Lung (tissue), 12 donors: Measurements from ENCODE around the gene UBTD2. TPM values are rescaled to one million over a fixed set of nuclear protein-coding genes. Genes with fewer than 3 reads are reported as not detected.
A peak's percentile ranks its signal among the peaks of the same experiment; 100 is the strongest.

Experiments used
- ATAC-seq: fragments of 200-7000 bp; cut with Tn5 transposase; one replicate; pipeline ENCODE4 v1.9.1; 2020; ENCODE audit warnings: moderate number of reproducible peaks; ENCODE audit not compliant: insufficient read depth, low FRiP score
- DNase-seq, 3 donors: peaks; one replicate each; pipeline ENCODE4 v3.0.0-alpha.2; 2013 to 2017
- H3K27ac ChIP-seq, 2 donors: one replicate each; pipeline ENCODE4 v1.5.1; 2013; ENCODE audit warnings: mild to moderate bottlenecking in 2 of 2, moderate library complexity in 2 of 2, control low read depth in 1 of 2, inconsistent platforms in 1 of 2, low read depth in 1 of 2, low read length in 1 of 2
- H3K27me3 ChIP-seq, 3 donors: one replicate each; pipeline ENCODE4 v1.5.1; 2013; ENCODE audit warnings: low read length in 2 of 3; ENCODE audit not compliant: control insufficient read depth in 3 of 3, insufficient read depth in 3 of 3
- H3K36me3 ChIP-seq, 4 donors: one replicate each; pipeline ENCODE4 v1.5.1; 2013; ENCODE audit warnings: low read length in 4 of 4, mild to moderate bottlenecking in 1 of 4, moderate library complexity in 1 of 4; ENCODE audit not compliant: control insufficient read depth in 4 of 4, insufficient read depth in 4 of 4
- H3K4me1 ChIP-seq, 5 donors: one replicate each; pipeline ENCODE4 v1.5.1; 2013; ENCODE audit warnings: low read length in 5 of 5, mild to moderate bottlenecking in 2 of 5, moderate library complexity in 1 of 5; ENCODE audit not compliant: control insufficient read depth in 5 of 5, insufficient read depth in 5 of 5
- H3K4me3 ChIP-seq: one replicate; pipeline ENCODE4 v1.5.1; 2013; ENCODE audit warnings: mild to moderate bottlenecking, control low read depth, moderate library complexity
- H3K9ac ChIP-seq, 2 donors: one replicate each; pipeline ENCODE4 v1.5.1; 2013; ENCODE audit warnings: low read length in 2 of 2, control low read depth in 1 of 2; ENCODE audit not compliant: insufficient read depth in 1 of 2
- H3K9me3 ChIP-seq, 4 donors: one replicate each; pipeline ENCODE4 v1.5.1; 2013; ENCODE audit warnings: low read length in 3 of 4, mild to moderate bottlenecking in 1 of 4, moderate library complexity in 1 of 4; ENCODE audit not compliant: control insufficient read depth in 4 of 4, insufficient read depth in 3 of 4
- WGBS, 2 donors: extraction: QIAGEN DNeasy Blood & Tissue Kit; methylation state at CpG; one replicate each; pipeline ENCODE4 v1.1.7; 2013; 5-methylcytosine and 5-hydroxymethylcytosine counted together
- polyA plus RNA-seq, 2 donors: library from polyadenylated mRNA; stranded (reverse); fragments of 200-250 nt; gene quantifications; one replicate each; pipeline ENCODE4 v1.2.1, GENCODE V29; 2013
- total RNA-seq, 2 donors: library from RNA; depleted of rRNA in 1 of 2; stranded (reverse); fragments of >200 nt in 1 of 2; gene quantifications; one replicate each; pipeline ENCODE4 v1.2.1, GENCODE V29; 2014 to 2021
- TF ChIP-seq, protein P1 (sequence below): IDR thresholded peaks from 2 replicates; pipeline ENCODE4 v1.5.1; 2012; ENCODE audit warnings: mild to moderate bottlenecking; ENCODE audit errors: control extremely low read depth, extremely low read depth
- donor health status: control.
- donor health status: control.
- donor health status: Bipolar disorder and iron deficiency.
- donor health status: healthy.
- donor health status: DM: yes; HTN: yes; CAD: no.

UBTD2 gene
- total and polyA plus RNA-seq, 4 donors: 8.1 to 53.5 (median 11.3) TPM

DNA sequence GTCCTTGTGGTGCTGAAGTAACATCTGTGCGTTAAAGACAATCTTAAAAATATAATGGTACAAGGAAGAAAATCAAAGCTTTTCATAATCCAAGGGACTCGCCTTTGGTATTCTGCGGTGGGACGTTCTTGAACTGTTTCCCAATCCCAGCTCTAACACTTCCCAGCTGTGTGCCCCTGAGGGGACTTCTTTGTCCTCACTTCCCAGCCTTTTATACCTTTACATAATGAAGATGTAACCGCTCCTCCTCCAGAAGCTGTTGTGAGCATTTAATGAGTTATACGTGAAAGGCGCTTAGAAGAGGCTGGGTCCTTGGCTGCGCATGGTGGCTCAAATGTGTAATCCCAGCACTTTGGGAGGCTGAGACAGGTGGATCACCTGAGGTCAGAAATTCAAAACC lies 112.4 kb downstream of the UBTD2 start:
- no peak for DNase-seq
- Histone ChIP-seq H3K4me3 (no peak overlapping the region), H3K4me1 (peaks cover 10 to 28% (median 19%) of the 10 kb centered on the region in 5 donors), H3K27me3 (no peaks in the 10 kb centered on the region), H3K27ac (no peak overlapping the region), H3K36me3 (peaks cover 0 to 2% (median 0%) of the 10 kb centered on the region in 4 donors), H3K9me3 (no peaks in the 10 kb centered on the region), H3K9ac (no peak overlapping the region)
- ATAC-seq: no peak
- WGBS, 2 donors: 84 to 91% methylated on average over 8 of the region's 8 CpGs
- TF ChIP-seq, protein P1, sequence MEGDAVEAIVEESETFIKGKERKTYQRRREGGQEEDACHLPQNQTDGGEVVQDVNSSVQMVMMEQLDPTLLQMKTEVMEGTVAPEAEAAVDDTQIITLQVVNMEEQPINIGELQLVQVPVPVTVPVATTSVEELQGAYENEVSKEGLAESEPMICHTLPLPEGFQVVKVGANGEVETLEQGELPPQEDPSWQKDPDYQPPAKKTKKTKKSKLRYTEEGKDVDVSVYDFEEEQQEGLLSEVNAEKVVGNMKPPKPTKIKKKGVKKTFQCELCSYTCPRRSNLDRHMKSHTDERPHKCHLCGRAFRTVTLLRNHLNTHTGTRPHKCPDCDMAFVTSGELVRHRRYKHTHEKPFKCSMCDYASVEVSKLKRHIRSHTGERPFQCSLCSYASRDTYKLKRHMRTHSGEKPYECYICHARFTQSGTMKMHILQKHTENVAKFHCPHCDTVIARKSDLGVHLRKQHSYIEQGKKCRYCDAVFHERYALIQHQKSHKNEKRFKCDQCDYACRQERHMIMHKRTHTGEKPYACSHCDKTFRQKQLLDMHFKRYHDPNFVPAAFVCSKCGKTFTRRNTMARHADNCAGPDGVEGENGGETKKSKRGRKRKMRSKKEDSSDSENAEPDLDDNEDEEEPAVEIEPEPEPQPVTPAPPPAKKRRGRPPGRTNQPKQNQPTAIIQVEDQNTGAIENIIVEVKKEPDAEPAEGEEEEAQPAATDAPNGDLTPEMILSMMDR: no peak

DNA sequence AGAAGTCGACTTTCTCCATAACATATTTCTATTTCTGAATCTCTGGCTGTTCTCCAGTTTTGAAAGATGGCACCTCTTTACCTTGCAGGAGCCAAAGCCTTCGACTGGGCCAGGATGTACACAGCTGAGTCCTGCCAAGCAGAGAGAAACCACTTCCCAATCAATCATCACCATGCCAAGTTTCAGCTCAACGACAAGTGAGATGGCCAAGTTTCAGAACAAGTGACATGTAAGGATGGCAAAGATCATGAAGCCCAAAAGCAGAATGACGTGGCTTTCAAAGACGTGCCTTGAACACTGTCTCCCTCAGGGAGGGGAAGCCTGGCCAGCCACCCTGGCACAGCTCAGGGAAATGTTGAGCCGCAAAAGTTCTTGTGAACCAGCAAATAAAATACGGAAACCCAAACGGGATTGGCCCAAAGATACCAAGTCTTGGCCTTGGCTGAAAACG lies 113.3 kb downstream of the UBTD2 start:
- DNase-seq: no peak
- 53 to 55% methylated on average over 9 of the region's 9 CpGs for WGBS, 2 donors
- ATAC-seq: no peak
- H3K27me3 ChIP-seq: no peaks in the 10 kb centered on the region
- no peaks in the 10 kb centered on the region for H3K9me3 ChIP-seq
- TF ChIP-seq, protein P1: no peak
- H3K9ac ChIP-seq: no peak overlapping the region
- H3K4me3 ChIP-seq: no peak overlapping the region
- H3K36me3 ChIP-seq: peaks cover 0 to 2% (median 0%) of the 10 kb centered on the region in 4 donors
- no peak overlapping the region for H3K27ac ChIP-seq
- H3K4me1 ChIP-seq: peaks cover 10 to 29% (median 21%) of the 10 kb centered on the region in 5 donors

DNA sequence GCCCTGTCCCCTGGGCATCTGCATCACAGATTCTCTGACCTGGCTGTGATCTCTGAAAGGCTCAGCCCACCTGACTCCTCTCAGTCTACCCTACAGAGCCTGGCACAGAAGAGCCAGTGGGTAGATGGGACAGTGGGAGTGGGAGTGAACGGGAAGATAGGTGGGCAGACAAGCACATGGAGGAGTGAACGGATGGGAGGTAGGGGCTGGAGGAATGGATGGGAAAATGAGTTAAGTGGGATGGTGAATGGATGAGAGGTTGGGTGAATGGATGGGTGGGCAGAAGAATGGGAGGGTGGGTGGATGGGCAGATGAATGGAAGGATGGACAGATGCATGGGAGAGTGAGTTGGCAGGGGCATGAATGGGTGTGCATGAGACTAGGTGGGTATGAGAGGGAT lies 114.3 kb downstream of the UBTD2 start:
- 97 to 98% methylated on average over 2 of the region's 2 CpGs for WGBS, 2 donors
- Histone ChIP-seq H3K4me3 (no peak overlapping the region), H3K9ac (no peak overlapping the region), H3K36me3 (peaks cover 0 to 2% (median 0%) of the 10 kb centered on the region in 4 donors), H3K9me3 (no peaks in the 10 kb centered on the region), H3K4me1 (peaks cover 10 to 39% (median 26%) of the 10 kb centered on the region in 5 donors), H3K27me3 (no peaks in the 10 kb centered on the region), H3K27ac (peak overlapping the region in 1 of 2 donors; percentile 52)
- TF ChIP-seq, protein P1: no peak
- DNase-seq (no peak), ATAC-seq (no peak)

DNA sequence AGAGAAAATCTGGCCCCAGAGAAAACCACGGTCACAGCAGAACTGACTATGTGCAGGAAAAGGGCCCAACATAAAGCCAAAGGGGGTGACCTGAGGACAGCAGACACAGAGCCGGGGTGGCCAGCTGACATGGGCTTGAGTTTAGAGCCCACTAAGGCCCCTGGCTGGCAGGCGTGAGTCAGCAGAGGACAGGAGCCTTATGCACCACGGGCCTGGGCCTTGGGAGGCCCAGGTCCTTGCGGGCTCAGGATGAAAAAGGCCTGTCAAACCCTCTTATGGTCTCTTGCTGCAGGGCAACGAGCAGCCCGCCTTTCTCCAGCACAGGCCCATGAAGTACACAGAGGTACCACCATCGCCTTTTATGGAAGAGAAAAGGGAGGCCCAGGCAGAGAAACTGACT lies 115.3 kb downstream of the UBTD2 start:
- Histone ChIP-seq H3K9ac (no peak overlapping the region), H3K27me3 (no peaks in the 10 kb centered on the region), H3K36me3 (peaks cover 0 to 2% (median 0%) of the 10 kb centered on the region in 4 donors), H3K27ac (peak overlapping the region; percentile 17 to 18), H3K9me3 (no peaks in the 10 kb centered on the region), H3K4me3 (no peak overlapping the region), H3K4me1 (peaks cover 10 to 40% (median 29%) of the 10 kb centered on the region in 5 donors)
- 77 to 78% methylated on average over 8 of the region's 8 CpGs for WGBS, 2 donors
- DNase-seq: no peak
- no peak for ATAC-seq
- TF ChIP-seq, protein P1: no peak
